DMS153 (cell line): Measurements from ENCODE around the gene DNLZ.

Source experiments
- DNase-seq: peaks from one replicate; lab custom pipeline; 2025; lab: John Stamatoyannopoulos, UW

Gene DNLZ

GRCh38 chr9:136343121-136343883 lies 20.2 kb downstream of the DNLZ start:
- no peak for DNase-seq

DNA sequence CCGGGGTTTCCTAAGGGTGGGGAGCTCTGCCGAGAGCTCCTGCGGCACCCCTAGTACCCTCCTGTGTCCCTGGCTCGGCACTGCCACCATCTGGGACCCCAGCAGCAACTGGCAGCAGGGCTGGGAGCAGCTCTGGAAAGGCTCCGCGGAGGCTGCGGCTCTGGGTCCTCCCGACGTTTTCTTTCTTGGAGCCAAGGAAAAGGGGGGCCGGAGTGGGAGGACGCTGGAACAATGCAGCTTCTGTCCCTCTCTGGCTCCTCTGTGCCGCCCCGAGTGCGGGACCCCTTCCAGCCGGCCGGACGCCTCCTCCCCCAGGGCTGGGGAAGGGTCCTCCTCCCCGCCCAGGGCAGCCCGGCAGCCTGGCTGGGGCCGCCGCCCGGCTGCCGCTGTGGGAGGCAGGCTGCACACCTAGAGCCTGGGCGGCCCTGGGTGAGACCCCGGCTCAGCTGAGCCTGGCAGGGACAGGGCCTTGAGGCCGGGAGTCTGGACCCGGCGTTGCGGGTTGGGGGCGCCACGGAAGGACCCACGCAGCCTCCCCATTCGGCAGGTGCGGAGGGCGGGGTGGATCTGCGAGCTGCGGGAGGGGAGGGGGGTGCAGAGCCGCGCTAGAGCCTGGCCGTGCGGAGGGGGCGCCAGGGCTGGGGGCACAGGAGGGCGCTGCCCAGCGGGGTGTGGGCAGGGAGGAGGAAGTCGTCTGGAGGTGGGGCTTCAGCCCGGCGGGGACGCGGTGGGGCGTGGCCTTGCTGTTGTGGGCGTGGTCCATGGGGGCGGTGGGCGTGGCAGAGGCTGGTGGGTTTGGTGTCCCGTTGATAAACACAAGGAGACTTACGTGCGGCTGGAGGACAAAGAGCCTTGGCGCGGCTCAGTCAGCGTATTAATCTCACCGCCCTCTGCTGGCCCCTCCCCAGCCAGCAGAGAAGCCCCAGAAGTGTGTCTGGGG lies 21.1 kb downstream of the DNLZ start:
- peak; percentile 54 for DNase-seq

DNA sequence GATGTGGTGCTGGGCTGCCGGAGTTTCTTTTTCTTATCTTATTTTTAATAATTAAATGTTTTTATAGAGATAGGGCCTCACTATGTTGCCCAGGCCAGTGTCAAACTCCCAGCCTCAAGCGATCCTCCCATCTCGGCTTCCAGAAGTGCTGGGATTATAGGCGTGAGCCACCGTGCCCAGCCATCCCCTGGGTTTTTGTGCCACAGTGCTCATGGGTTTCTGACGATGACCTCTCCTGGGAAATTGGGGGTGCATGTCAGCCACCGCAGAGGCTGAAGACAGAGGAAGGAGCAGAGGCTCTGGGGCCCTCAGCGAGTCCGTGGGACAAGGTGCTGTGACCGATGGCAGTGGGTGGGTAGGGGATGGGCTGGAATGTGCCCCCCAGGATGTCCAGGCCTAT lies 21.8 kb downstream of the DNLZ start:
- DNase-seq: no peak

DNA sequence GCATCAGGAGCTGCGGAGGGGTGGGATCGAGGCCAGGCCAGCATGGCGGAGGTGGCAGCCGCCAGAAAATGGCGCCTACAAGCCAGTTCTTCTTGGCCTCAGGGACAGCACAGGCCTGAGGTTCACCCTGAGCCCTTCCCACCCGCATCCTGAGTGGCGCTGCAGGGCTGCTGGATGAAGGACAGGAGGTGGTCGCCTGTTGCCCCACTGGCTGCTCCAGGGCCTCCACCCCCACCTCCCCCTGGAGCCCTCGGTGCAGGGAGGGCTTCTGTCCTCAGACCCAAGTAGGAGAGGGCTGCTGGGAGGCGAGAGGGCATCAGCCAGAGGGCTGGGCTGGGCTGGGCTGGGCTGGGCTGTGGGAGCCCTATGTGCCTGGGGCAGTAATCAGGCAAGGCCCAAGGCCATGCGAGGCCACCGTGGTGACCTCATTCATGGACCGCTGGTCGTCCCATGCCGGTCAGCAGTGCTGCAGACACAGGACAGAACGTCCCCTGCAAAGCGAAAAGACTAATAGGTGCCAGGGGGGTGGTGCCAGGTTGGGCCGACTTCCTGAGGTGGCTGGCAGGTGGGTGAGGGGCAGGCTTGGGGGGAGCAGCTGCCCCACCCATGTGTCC lies 22.4 kb downstream of the DNLZ start:
- no peak for DNase-seq

DNA sequence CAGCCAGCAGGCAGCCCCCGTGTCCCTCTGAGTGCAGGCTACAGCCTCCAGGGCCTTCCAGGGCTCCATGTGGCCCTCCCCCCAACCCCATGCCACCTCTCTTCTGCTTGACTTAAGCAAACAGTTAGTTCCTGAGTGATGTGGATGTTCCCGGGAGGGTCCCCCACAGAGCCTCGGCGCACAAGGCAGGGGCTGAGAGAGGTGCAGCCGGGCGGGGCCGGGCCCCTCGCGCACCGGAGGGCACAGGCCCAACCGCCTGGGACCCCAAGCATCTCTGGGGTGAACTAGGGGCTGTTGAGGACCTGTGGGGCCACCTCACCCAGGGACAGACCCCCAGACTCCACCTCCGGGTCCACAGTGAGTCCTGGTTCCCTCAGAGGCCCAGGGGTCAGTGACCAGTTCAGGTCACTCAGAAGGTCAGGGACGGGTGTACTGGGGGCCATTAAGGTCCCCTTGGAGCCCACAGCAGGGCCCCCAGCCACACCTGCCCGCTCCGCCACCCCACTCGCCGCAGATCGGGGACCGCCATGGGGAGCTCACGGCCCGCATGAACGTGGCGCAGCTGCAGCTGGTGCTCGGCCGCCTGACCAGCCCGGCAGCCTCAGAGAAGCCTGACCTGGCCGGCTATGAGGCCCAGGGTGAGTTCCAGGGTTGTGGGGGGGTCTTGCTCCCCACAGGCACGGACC lies 23.0 kb downstream of the DNLZ start:
- no peak for DNase-seq

GRCh38 chr9:136339958-136340310 lies 23.6 kb downstream of the DNLZ start:
- DNase-seq: no peak

GRCh38 chr9:136339173-136339957 lies 24.2 kb downstream of the DNLZ start:
- DNase-seq: peak; percentile 12

DNA sequence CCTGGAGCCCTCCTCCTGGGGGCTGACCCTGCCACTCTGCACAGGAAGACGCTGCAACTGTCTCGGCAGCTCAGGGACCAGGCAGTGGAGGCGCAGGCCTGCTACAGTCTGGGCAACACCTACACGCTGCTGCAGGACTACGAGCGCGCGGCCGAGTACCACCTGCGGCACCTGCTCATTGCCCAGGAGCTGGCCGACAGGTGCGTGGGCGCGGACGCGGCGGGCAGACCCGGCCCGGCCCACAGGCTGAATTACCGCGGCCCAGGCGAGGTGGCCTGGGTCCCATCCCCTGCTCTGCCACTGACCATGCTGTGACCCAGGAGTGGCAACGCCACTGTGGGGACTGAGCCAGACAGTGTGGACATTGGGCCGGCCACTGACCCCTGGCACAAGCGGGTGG lies 25.0 kb downstream of the DNLZ start:
- DNase-seq: no peak

- DNase-seq: no peak
Measured at GRCh38 chr9:136337416-136338395, 25.8 kb downstream of the DNLZ start.

DNA sequence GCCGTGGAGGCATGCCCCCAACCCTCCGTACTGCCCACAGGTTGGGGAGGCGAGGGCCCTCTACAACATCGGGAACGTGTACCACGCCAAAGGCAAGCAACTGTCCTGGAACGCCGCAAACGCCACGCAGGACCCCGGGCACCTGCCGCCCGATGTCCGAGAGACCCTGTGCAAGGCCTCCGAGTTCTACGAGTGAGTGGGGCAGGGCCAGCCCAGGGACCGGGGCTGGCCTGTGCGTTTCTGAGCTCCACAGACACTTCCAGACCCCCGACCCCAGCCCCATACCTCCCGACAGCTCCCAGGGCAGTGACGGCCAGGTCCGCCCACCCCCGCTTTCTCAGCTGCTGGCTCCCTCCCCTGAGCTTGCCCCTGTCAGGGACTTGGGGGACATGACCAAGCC lies 26.7 kb downstream of the DNLZ start:
- no peak for DNase-seq

DNA sequence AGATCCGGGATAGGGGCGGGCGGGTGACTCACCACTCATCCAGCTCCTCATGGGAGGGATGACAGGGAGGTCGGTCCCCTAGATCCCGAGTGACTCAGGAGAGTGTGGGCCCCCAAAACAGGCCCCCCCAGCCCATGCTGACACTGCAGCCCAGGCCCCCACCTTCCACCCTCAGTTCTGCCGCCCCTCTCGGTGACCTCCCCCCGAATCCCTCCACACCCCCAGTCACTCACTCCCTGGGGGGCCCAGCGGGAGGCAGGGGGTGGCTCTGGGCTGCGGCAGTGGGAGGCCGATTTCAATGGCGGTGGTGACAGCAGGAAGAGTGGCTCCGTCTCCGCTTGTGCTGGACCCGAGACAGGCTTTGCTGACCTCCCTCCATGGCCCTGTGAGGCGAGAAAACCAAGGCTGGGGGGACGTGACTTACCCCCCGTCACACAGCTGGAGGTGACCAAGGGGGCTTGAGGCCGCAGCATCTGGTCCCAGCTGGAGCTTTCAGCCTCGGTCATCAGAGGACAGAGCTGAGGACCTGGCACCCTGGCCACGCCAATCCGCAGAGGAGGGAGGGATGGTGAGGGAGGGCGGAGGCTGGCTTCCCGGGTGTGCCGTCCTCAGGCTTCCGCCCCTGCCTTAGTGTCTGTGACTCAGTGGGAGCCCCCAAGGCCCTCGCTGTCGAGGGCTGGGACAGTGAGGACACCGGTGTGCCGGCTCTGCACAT lies 27.2 kb downstream of the DNLZ start:
- no peak for DNase-seq

DNA sequence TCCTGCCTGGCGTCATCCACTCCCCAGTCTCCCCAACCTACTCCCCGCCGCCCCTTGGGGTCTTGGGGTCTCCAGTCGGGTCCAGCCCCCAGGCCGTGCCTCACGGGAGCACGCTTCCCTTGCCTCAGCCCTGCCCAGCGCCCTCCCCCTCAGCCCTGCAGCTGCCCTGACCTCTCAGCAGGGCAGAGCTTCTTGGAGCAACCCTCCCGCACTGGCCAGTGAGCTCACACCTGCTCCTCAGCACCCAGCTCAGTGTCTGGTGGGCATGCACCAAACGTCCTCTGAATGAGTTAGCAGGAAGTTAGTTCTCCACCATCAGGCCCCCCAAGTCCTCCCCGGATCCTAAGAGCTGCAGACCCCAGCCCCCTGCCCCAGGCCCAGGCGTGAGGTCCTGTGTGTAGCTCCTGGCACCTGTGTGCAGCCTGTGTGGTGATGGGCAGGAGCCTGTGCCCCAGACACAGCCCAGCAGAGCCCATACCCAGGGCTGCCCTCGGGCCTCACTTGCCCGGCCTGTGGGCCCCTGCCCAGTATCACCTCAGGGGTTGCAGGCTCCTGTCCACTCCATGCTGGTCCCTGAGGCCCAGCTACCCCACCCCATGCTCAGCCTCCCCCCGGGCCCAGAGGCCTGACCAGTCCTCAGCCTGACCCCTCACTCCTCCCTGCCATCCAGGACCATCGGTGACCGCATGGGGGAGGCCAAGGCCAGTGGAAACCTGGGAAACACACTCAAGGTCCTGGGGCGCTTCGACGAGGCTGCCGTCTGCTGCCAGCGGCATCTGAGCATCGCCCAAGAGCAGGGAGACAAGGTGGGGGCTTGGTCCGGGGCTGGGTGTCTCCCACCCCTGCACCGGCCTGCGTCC lies 28.0 kb downstream of the DNLZ start:
- DNase-seq: no peak

- DNase-seq: no peak
Measured at GRCh38 chr9:136334541-136334940, 29.0 kb downstream of the DNLZ start.

DNA sequence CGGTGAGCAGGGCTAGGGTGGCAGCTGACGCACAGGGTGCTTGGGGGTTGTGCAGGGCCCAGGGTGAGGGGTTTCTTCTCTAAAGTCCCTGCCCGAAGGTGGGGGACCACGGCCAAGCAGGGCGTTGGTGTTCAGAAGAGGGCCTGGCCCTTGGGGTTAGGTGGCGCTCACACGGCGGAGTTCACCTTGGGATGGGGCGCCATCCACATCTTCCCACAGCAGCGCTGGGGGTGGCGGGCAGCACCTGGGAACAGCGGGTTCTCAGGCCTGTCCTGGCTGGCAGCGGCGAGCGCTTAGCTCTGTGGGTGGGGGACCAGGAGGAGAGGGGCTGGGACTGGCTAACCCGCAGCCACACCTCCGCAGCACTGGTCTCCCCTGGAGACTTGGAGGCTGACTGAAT lies 30.1 kb downstream of the DNLZ start:
- no peak for DNase-seq

DNA sequence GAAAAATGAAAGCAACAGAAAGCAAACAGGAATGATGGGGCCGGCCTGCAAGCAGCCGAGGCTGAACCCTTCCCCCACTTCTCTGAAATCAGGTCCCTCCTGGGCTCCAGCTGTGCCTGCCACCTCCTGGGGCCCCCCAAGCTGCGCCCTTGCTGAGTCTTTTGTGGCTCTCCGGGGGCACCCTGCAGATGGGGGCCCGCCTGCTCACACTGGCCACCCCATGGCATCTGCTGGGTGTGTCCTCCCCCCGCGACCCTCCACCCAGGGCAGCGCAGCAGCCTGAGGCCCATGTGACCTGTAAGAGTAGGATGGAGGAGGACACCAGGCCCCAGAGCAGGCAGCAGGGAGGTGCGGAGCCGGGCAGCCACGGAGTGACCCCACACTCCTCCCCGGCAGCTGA lies 30.5 kb downstream of the DNLZ start:
- no peak for DNase-seq

DNA sequence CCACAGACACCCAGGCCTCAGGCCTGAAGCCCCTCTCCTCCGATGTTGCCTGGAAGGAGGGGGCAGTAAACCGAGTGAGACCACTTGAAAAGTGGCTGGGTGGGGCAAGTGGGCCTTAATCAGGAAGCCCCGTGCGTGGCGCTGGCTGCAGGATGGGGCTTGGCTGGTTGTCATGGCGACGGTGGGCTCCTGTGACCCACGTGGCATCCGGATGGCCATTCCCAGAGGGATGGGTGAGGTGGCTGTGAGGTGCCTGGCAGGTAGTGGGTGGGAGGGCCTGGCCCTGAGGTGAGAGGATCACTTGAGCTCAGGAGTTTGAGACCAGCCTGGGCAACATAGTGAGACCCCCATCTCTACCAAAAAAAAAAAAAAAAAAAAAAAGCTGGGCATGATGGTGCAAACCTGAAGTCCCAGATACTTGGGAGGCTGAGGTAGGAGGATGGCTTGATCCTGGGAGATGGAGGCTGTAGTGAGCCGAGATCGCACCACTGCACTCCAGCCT lies 31.0 kb downstream of the DNLZ start:
- no peak for DNase-seq

DNA sequence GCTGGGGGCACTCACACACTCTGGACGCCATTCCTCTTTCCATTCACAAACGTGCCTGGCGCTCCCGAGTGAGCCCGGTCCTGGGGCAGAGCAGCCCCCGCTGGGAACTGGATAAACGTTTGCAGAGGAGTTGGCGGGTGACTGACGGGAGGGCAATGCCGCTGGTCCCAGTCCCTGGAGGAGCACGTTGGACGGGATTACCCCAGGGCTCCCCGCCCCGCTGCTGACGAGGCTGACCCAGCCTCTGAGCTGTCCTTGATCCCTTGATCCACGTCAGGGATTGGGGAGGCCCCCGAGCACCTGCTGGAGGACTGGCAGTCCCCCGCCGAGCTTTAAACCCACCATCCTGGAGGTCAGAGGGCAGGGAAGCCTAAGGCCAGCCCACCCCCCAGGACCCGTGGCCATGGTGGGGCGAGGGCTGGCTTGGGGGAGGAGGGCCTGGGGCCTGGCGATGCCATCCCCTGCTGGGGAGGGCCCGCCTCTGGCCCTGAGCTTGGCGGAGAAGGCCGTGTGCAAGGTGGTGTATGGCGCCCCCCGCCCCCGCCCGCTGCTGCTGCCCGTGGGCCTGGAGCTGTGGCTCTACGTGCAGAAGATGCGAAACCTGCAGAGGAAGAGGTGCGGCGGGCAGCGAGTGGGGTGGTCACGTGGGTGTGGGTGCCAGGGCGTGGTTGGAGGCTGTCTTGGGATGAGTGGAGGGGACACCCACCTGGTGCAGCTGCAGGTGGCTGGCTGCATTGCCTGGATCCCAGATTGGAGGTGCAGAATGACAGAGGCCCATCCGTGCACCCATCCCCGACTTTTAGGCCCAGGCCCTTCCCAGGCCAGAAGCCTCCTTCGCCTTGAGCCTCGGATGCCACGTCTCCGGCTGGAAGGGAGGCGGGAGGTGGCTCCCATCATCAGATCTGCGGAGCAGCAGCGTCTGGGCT lies 31.7 kb downstream of the DNLZ start:
- DNase-seq: no peak
